Neural progenitor cell (in vitro differentiated cells): ENCODE data around the gene ACAA1.

ENCODE experiments used
- EZH2 ChIP-seq: fragments of 200-600 bp; sonication (generic); IDR thresholded peaks from 2 replicates; pipeline ENCODE4 v1.6.1; 2017; ENCODE audit warnings: antibody characterized with exemption, mild to moderate bottlenecking, moderate library complexity
- EZH2phosphoT487 ChIP-seq: fragments of 200-600 bp; sonication (generic); IDR thresholded peaks from 2 replicates; pipeline ENCODE4 v1.6.1; 2017; ENCODE audit warnings: antibody characterized with exemption
- TF ChIP-seq, protein P1 (sequence below): fragments of 200-600 bp; sonication (generic); IDR thresholded peaks from 2 replicates; pipeline ENCODE4 v1.5.1; 2017; ENCODE audit warnings: antibody characterized with exemption, mild to moderate bottlenecking

DNA sequence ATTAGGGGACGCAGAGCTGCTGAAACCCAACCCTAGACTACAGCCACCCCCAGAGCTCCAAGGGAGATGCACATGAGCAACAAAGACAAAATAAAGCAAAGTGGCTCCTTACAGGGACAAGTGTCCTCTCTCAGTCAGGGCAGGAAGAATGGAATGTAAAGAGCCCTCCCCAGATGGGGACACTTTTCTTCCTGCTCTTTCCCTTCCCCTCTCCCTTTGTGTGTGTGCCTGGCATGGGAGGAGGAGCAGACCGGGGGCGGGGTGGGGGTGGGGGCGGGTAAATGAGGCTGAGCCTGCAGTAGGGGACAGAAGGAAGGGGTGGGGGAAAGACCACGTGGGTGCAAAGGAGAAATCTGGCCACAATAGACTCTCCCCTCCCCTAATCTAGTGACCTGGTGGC is 37.4 kb downstream of the ACAA1 start:
- TF ChIP-seq, protein P1, sequence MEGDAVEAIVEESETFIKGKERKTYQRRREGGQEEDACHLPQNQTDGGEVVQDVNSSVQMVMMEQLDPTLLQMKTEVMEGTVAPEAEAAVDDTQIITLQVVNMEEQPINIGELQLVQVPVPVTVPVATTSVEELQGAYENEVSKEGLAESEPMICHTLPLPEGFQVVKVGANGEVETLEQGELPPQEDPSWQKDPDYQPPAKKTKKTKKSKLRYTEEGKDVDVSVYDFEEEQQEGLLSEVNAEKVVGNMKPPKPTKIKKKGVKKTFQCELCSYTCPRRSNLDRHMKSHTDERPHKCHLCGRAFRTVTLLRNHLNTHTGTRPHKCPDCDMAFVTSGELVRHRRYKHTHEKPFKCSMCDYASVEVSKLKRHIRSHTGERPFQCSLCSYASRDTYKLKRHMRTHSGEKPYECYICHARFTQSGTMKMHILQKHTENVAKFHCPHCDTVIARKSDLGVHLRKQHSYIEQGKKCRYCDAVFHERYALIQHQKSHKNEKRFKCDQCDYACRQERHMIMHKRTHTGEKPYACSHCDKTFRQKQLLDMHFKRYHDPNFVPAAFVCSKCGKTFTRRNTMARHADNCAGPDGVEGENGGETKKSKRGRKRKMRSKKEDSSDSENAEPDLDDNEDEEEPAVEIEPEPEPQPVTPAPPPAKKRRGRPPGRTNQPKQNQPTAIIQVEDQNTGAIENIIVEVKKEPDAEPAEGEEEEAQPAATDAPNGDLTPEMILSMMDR = no peak
- TF ChIP-seq EZH2 (no peak), EZH2phosphoT487 (no peak)
